Upper lobe of right lung (tissue), 1 donor: ENCODE results near the gene KAZALD1. TPM values are rescaled to one million over a fixed set of nuclear protein-coding genes. Genes with fewer than 3 reads are reported as not detected.

Source experiments
- ATAC-seq: fragments of 200-7000 bp; cut with Tn5 transposase; one replicate; pipeline ENCODE4 v1.9.1; 2020; ENCODE audit warnings: mild to moderate bottlenecking, moderate library complexity
- DNase-seq: peaks from one replicate; pipeline ENCODE4 v3.0.0-alpha.2; 2020
- H3K27ac ChIP-seq: fragments of 200-600 bp; one replicate; pipeline ENCODE4 v1.8.0; 2022
- H3K27me3 ChIP-seq: fragments of 200-600 bp; one replicate; pipeline ENCODE4 v1.8.0; 2022; ENCODE audit warnings: mild to moderate bottlenecking
- H3K36me3 ChIP-seq: fragments of 200-600 bp; one replicate; pipeline ENCODE4 v1.8.0; 2022
- H3K4me1 ChIP-seq: fragments of 200-600 bp; one replicate; pipeline ENCODE4 v1.8.0; 2022
- H3K4me3 ChIP-seq: fragments of 200-600 bp; one replicate; pipeline ENCODE4 v1.8.0; 2022; ENCODE audit warnings: mild to moderate bottlenecking
- H3K9me3 ChIP-seq: fragments of 200-600 bp; one replicate; pipeline ENCODE4 v1.8.0; 2022
- CTCF ChIP-seq: fragments of 200-600 bp; IDR thresholded peaks from one replicate; pipeline ENCODE4 v1.8.0; 2022; ENCODE audit warnings: antibody characterized with exemption
- intact Hi-C: fragments of 100-400 bp; cut with DNase I; formaldehyde crosslinking; loops from one replicate; pipeline ENCODE4 v1.11.0; 2022
- total RNA-seq: library from RNA; stranded (reverse); fragmentation: NEBNext Ultra II Directional; extraction: Animal tissue kit (Norgen Biotek cat#: 25700); gene quantifications from one replicate; pipeline ENCODE4 v1.2.1, GENCODE V29; 2021
- donor health status: DM: no; HTN: yes; CAD: no; lungs with severe emphysema.

KAZALD1 gene
- total RNA-seq, 1 donor from 2014 or later: 8.4 TPM

GRCh38 chr10:101063548-101064414 lies 2.0 kb downstream of the KAZALD1 start:
- H3K27me3 ChIP-seq: no peaks in the 10 kb centered on the region
- DNase-seq (no peak), ATAC-seq (no peak)
- H3K27ac ChIP-seq: no peak overlapping the region
- intact Hi-C loops: no loop called here
- no peak for TF ChIP-seq CTCF
- peaks cover 54% of the 10 kb centered on the region for H3K4me1 ChIP-seq
- H3K4me3 ChIP-seq: no peak overlapping the region
- H3K9me3 ChIP-seq: no peaks in the 10 kb centered on the region
- no peaks in the 10 kb centered on the region for H3K36me3 ChIP-seq

GRCh38 chr10:101064415-101065030 lies 2.7 kb downstream of the KAZALD1 start:
- no peaks in the 10 kb centered on the region for H3K27me3 ChIP-seq
- TF ChIP-seq CTCF: no peak

GRCh38 chr10:101065481-101066145 lies 3.8 kb downstream of the KAZALD1 start:
- DNase-seq (no peak), ATAC-seq (no peak)
- Histone ChIP-seq H3K36me3 (no peaks in the 10 kb centered on the region), H3K4me1 (peaks cover 47% of the 10 kb centered on the region), H3K27ac (peak overlapping the region; percentile 65), H3K27me3 (no peaks in the 10 kb centered on the region), H3K4me3 (peak overlapping the region; percentile 60), H3K9me3 (no peaks in the 10 kb centered on the region)
- intact Hi-C loops: loop anchor here (5.0 kb wide), 1 partner anchor 33 kb away; the partner anchor contains the start of genes PDZD7 and SFXN3
- TF ChIP-seq CTCF: no peak

More at GRCh38 chr10:101064415-101065030, 2.7 kb downstream of the KAZALD1 start:
- intact Hi-C loops: loop anchor here (5.0 kb wide), 1 partner anchor 32 kb away; the partner anchor contains the start of genes PDZD7 and SFXN3
- no peak for ATAC-seq
- Histone ChIP-seq H3K9me3 (no peaks in the 10 kb centered on the region), H3K36me3 (no peaks in the 10 kb centered on the region), H3K27ac (no peak overlapping the region), H3K4me1 (peaks cover 54% of the 10 kb centered on the region), H3K4me3 (no peak overlapping the region)
- no peak for DNase-seq

- Histone ChIP-seq H3K9me3 (no peaks in the 10 kb centered on the region), H3K27me3 (no peaks in the 10 kb centered on the region), H3K4me1 (peaks cover 45% of the 10 kb centered on the region), H3K36me3 (no peaks in the 10 kb centered on the region), H3K4me3 (peak overlapping the region; percentile 60), H3K27ac (peak overlapping the region; percentile 65)
- DNase-seq (peak; percentile 92), ATAC-seq (peak; percentile 83)
- peak; percentile 46 for TF ChIP-seq CTCF
- intact Hi-C loops: loop anchor here (5.0 kb wide), 1 partner anchor 34 kb away; the partner anchor contains the start of genes PDZD7 and SFXN3
Measured at GRCh38 chr10:101066146-101066895, 4.5 kb downstream of the KAZALD1 start.

GRCh38 chr10:101066896-101067355 lies 5.1 kb downstream of the KAZALD1 start:
- no peaks in the 10 kb centered on the region for H3K9me3 ChIP-seq
- peak overlapping the region; percentile 65 for H3K27ac ChIP-seq
- intact Hi-C loops: loop anchor here (5.0 kb wide), 1 partner anchor 35 kb away; the partner anchor contains the start of genes PDZD7 and SFXN3
- no peaks in the 10 kb centered on the region for H3K36me3 ChIP-seq
- peak overlapping the region; percentile 60 for H3K4me3 ChIP-seq
- no peaks in the 10 kb centered on the region for H3K27me3 ChIP-seq
- TF ChIP-seq CTCF: no peak
- peaks cover 42% of the 10 kb centered on the region for H3K4me1 ChIP-seq
- DNase-seq (no peak), ATAC-seq (no peak)
